NCI-H748 treated with DMSO at 0.1 percent for 48 hours (cell line): Measurements from ENCODE around the gene ANAPC1.
"Not testable (repeated sequence)": the region's sequence is repeated elsewhere in the genome, so short reads cannot be mapped to it uniquely, and the experiment has no call there.

Experiments used
- DNase-seq: peaks from one replicate; lab custom pipeline; 2025; lab: John Stamatoyannopoulos, UW

Gene ANAPC1

DNA sequence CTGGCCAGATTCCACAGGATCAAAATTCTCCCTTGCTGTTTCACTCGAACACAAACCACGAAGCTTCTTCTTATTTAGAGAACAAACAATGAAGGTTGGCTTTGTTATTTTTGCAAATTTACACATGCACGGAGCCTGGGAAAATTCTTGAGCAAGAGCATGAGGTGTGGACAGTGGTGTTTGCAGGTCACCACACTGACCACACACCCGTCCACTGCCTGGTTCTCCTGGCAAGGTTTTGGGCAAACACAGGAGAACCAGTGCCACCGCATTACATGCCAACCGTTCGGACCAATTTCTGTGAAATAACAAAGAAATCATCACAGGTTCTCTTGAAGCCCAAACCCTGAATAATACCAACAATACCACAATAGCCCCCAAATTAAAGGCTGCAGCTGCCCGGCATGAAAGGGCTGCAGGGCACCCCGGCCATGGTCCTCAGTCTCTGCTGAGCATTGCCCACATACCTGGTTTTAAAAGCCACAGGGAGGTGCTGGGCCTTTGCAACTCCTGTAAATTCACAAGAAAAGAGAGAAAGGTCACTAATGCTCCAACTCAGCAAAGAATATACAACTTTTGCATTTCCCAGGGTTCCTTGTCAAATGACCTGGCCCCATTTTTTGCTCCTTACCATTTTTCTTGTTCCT is 154.1 kb downstream of the ANAPC1 start:
- DNase-seq: not testable (repeated sequence)

DNA sequence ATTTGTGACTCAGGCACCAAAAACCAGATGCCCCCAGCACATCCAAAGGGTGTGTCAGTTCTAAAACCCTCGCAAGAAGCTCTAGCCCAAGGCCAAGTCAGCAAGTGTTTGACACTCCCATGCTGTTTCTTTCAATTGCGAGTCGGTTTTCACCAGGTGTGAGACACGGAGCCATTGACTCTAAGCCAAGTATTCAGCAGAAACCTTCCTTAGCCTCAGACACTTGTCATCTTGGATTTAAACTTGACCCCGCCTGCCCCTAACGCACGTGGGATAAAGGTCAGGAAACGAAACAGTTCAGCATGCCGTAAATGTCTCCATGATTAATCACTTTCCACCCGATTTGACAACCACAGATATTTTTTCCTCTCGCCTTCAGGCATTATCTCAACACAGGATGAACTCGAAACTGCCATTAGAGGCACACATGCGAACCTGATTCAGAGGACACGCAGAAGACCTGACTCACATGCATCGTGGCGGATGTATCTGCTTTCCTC is 156.3 kb downstream of the ANAPC1 start:
- not testable (repeated sequence) for DNase-seq

DNA sequence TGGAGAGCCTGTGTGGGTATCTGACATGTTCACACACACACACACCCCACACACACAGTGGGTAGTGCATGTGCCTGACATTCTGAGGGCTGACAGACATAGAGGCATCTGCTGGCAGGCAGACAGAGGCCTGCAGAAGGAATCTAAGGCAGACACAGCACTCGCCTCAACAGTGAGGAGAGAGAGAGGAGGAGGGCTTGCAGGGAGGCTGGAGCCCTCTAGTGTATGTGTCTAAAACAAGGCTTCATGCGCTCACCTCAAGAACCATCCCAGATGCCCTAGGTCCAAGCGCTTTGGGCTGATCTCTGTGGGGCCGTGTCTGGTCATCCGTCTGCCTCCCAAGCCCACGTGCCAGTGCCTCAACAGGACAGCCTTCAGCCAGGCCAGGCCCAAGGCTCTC is 158.3 kb downstream of the ANAPC1 start:
- DNase-seq: not testable (repeated sequence)

DNA sequence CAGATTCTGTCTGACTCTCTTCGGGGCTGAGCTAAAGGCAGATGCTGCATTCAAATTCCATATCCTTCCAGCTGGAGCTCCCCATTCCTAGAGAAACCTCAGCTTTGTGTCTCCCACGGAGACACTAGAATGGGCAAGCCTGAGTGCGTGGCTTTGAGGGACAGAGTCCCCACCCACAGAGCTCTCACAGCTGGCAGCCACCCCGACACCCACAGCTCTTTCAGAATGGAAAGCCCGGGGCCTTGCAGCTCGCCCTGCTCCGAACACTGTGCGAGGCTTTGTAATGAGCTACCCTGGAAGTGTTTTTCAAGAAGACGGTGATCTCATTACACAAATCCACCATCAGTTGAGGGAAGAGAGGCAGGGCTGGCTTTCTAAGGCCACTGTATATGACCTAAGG is 164.4 kb downstream of the ANAPC1 start:
- DNase-seq: not testable (repeated sequence)
